T follicular helper cell (primary cell): ENCODE data around the gene ENPP5.

Source experiments
- DNase-seq: peaks from one replicate; pipeline ENCODE4 v3.0.0-alpha.2; 2020; ENCODE audit warnings: low read depth
- total RNA-seq, 2 experiments: gene quantifications; one replicate each; lab custom pipeline; 2026; lab: John Stamatoyannopoulos, UW

ENPP5 gene, protein sequence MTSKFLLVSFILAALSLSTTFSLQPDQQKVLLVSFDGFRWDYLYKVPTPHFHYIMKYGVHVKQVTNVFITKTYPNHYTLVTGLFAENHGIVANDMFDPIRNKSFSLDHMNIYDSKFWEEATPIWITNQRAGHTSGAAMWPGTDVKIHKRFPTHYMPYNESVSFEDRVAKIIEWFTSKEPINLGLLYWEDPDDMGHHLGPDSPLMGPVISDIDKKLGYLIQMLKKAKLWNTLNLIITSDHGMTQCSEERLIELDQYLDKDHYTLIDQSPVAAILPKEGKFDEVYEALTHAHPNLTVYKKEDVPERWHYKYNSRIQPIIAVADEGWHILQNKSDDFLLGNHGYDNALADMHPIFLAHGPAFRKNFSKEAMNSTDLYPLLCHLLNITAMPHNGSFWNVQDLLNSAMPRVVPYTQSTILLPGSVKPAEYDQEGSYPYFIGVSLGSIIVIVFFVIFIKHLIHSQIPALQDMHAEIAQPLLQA
- 0.04 to 1.6 reads per million in 2 experiments for total RNA-seq

DNA sequence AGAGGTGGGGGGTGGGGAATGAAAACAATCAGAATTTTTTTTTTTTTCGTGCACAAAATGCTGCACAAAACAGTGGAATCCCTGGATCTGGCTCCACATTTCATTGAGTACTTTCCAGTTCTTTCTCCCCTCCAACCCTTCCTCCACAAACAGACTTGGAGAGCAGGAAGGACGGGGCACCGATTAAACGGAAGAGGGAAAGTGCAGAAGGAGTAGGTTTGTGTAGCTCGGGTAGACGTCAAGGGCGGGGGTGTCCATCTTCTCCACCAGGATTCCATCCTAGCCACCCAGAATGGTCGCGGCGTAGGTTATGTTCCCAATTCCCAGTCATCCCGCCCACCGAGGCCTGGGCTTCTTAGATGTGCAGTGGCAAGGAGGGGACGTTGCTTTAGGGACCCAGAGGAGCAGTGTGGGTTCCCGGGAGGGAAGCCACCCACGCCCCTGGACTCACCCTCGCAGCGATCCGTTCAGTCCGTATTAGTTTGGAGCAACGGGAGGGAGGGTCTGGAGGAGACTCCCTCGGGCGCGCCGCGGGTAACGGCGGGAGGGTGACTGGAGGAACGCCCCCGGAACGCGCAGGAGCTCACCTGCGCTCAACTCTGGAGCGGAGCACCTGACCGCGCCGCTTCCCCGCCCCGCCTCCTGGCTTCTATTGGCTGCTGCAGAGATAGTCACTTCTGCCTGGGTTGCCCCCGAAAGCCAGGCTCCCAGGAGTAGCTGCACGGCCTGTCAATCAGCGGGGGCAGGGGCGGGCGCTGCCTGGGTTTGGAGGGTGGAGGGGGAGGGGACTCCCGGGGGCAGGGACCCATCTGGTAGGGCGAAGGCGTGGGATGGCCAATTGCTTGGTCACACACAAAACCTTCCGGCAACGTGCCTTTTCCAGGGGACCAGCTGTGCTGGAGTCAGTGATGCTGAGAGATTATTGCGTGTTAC, at the start of gene ENPP5:
Gene ENPP5 (minus strand): TSS at position 624 of the 933 bp plus-strand sequence. CDS start 2,718 bp downstream, outside the sequence.
- peak; percentile 28 for DNase-seq

DNA sequence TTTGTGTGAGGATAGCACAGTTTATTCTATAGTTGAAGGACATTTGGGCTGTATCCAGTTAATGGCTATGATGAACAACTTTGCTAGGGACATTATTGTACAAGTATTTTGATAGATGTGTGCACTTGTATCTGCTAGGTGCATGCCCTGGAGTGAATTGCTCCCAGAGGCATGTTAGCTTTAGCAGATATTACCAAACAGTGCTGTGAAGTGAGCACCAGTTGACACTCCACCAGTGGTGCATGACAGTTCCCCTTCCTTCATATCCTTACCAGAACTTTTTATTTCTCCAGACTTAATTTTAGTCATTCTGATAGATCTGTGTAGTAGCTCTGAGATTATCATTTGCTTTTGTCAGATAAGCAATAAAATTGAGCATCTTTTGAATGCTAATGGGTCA, 48.9 kb upstream of the ENPP5 start:
- no peak for DNase-seq

DNA sequence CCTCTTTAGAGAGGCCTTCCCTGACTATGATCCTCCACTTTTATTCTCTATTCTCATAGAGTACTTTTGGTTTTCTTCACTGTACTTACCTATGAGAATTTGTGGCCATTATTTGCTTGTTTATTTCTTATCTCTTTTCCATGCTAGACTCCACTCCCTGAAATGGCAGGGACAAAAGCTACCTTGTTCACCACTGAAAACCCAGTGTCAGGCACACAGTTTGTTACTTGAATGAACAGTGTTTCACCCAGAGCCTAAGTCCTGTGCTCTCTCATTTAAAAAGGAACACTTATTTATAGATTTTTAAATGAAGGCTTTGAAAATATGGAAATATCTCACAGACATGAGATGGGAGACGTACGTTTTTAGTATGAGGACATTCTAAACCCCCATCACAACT, 47.7 kb upstream of the ENPP5 start:
- no peak for DNase-seq

DNA sequence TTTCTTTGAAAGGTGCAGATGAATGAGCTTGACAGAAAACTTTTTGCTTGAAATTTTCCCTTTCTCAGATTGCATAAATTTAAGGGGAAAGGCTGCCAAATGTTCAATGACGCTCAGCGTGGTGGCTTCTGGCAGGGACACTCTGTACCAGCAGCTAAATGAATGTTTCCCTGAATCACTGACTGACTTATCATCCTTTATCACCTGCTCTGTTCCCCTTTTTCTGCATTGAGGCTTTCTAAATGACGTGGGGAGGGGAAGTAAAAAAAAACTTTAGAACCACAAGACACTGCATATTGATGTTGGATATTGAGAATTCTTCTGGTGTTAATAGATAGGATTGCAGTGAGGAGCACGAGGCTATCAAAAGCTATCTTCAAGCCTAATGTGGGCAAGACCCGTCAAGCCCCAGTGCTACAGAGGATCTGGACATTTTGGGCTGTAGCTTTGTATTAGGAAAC, 46.9 kb upstream of the ENPP5 start:
- DNase-seq = no peak

DNA sequence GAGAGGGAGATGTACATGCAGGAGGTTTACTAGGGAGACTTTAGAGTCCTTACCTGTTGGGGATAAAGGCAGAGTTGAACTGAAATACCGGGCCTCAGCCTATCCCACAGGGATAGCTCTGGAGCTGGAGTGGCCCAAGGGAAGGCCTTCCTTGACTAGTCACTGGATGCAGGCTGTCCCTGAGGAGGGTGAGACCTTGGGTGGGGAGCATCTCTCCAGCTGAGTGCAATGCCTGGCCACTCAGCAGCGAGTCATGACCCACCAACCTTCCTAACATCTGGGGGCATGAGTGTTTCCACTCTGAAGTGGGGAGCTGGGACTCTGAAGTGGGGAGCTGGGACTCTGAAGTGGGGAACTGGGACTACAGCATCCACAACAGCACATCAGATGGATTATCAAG, 46.1 kb upstream of the ENPP5 start:
- DNase-seq = no peak

DNA sequence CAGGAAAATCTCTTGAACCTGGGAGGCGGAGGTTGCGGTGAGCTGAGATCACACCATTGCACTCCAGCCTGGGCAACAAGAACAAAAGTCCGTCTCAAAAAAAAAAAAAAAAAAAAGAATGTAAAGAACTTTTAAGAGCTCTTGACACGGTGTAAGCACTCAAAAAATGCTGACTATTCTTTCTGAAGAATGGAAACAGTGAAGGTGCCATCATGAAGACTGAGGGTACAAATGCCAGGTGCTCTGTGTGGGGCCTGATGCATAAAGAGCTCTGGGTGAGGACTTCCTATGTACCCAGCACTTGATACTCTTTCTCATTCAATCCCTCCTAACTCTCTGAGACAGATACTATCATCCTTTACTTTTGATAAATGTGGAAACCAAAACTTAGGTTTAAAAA, 45.0 kb upstream of the ENPP5 start:
- no peak for DNase-seq

DNA sequence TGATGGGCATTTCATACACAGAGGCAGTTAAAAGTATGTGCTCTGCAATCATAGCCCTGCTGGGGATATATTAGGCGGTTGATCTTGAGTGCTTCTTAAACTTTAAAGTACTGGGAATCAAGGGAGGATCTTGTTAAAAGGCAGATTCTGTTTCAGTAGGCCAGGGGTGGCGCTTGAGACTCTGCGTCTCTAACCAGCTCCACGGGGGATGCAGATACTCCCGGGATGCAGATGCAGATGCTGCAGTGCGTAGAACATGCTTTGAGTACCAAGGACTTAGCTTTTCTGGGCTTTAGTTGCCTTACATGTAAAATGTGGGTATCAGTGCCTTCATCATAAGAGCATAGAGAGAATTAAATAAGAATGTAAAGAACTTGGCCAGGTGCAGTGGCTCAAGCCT, 44.4 kb upstream of the ENPP5 start:
- DNase-seq = no peak

DNA sequence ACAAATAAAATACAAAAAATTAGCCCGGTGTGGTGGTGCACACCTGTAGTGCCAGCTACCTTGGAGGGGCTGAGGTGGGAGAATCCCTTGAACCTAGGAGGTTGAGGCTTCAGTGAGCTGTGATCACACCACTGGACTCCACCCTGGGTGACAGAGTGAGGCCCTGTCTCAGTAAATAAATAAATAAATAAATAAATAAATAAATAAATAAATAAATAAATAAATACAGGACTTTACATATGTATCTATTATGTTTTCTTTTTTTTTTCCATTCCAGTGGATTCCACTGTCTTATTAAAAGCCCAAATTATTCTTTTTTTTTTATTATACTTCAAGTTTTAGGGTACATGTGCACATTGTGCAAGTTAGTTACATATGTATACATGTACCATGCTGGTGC, 41.1 kb upstream of the ENPP5 start:
- no peak for DNase-seq

DNA sequence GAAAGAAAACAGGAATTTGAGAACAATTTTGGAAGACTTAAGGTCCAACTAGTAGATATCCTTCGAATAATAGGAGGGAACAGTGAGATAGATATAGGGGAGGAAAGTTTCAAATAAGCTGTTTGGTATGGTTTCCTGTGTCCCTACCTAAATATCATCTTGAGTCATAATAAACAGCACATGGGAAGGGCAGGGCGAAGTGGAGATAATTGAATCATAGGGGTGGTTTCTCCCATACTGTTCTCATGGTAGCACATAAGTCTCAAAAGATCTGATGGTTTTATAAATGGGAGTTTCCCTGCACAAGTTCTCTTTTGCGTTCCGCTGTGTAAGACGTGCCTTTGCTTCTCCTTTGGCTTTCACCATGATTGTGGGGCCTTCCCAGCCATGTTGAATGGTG, 39.5 kb upstream of the ENPP5 start:
- DNase-seq = no peak

DNA sequence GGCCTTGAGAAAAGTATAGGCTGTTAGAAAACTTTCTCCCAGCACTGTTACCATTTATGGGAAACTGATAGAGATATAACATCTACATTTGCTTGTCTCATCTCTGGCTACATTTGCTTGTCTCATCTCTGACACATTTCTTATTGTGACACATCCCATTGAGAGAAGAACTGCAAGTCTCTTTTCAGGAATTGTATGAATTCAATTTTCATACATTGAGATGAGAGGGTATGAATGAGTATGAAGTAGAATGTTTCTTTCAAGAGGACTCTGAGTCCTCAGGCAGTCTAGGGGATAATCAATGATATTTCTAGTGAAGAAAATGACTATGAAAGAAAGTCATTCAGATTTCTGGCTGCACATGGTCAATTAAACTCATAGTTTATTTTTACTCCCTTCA, 37.5 kb upstream of the ENPP5 start:
- DNase-seq = no peak

DNA sequence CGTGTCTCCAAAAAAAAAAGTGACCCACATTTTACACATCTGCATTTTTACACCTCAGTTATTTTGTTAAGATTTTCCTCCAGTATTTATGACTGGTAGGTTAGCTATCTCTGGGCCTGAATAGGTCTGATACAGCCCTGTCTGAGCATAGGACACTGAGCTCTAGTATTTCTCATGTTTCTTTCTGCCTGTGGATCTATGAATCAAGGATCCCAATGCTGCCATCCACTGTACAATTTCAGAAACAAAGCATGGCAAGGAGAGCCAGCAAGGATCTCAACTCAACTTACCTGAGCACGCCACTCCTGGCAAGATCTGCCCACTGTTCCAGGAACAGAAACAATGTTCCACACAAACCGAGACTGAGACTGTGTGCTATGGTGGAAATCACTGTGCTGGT, 36.4 kb upstream of the ENPP5 start:
- no peak for DNase-seq

DNA sequence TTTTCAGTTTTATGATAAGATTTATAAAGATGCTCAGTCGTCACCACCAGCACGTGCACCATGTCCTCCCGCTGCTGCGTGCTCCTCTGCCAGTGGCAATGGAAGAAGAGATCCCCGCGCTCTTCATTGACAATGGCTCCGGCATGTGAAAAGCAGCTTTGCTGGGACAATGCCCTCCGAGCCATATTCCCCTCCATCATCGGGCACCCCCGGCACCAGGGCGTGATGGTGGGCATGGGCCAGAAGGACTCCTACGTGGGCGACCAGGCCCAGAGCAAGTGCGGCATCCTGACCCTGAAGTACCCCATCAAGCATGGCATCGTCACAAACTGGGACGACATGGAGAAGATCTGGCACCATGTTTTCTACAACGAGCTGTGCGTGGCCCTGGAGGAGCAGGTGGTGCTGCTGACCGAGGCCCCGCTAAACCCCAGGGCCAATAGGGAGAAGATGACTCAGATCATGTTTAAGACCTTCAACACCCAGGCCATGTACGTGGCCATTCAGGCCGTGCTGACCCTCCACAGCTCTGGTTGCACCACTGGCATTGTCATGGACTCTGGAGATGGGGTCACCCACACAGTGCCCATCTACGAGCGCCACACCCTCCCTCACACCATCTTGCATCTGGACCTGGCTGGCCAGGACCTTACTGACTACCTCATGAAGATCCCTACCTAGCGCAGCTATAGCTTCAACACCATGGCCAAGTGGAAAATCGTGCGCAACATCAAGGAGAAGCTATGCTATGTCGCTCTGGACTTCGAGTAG, 34.3 kb upstream of the ENPP5 start:
- DNase-seq = no peak

DNA sequence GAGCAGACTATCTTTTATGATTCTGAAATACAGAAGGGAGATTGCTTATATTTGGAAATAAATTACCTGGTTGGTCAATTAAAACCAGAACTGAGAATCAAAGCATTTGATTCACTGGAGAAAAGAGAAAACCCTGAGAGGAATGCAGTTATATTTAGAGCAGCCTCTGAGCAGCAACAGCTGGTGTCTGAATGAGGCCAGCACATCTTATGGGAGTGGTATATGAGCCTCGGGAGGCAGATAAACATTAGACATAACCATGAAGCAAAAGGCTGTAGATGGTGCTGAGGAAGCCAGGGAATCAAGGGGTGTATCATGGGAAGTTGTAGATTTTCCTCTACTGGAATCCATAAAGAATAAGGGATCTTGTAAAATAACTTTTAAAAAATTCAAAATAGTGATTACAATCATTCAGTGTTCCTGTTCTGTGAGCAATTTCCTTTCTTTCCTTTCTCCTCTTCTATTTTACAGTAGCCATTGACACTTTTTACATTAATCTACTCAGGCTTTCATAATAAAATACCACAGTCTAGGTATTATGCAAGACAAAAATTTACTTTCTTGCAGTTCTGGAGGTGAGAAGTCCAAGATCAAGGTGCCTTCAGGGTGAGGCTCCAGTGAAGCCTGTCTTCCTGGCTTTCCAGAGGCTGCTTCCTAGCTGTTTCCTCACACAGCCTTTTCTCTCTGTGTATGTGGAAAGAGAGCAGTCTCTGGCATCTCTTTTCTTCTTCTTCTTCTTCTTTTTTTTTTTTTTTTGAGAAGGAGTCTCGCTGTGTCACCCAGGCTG, 32.8 kb upstream of the ENPP5 start:
- DNase-seq = no peak

DNA sequence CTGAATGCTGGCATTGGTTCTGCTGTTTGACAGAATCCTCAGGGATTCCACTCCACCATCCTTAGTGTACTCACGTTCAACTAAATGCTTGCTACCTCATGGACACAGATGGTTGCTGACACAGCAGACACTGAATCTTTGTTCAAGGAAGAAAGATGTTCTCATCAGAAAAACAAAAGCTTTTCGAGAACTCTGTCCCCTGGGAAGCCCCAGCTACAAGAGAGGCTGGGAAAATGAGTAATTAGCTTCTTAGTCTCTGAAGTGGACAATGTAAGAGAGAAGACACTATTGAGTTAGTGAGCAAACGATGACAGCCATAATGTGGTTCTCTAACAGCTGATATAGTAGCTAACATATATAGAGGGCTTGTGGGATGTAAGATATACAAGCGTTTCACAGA, 30.9 kb upstream of the ENPP5 start:
- no peak for DNase-seq

DNA sequence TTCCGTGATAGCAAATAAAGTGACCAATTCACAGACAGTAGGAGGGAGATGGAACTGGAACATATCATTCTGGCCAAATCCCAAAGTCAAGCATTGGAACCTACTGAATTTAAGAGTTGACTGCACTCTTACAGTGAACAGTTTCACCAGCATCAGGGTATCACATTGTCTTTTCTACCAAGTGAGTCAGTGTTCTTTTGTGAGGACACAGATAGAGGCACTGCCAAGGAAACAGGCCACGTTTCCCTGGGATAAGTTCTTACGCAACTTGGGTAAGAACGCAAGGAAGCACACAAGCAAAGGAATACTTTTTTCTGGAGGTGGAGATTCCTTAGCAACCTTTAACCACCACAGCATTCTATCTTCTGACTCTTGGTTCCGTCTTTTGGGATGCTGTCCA, 28.6 kb upstream of the ENPP5 start:
- DNase-seq = no peak

DNA sequence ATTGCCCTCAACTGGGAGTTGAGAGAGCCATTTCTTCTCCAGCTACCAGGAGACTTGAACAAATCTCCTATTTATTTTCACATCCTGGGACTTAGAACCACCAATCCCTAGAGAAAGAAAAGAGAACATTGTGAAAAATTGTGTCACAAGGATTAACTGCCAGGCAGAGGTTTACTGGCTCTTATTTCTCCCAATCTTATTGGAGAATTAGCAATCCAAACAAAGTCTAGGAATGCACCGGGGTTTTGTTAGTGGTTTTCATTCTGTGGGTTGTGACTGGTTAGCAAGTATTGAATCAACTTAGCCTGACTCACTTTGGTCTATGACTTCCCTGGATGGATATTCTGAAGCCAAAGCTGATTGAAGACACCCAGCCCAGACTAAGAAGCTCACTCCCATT, 21.2 kb upstream of the ENPP5 start:
- no peak for DNase-seq

DNA sequence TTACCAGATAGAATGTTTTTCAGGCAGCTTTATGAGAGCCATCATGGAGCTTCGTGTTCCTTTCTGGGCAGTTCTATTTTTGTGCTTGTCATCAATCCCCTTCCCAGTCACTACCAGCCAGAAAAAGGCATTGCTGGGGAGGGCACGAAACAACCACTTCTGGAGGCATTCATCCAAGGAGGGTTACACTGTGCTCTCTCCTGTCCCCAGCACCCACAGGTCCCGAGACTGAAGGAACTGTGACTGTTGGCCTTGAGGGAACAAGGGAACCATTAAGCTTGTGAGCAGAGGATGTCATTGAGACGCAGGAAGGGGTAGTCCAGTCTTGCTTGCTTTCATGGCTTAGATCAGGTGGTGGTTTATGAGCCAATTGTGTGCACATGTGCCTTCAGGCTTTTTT, 20.1 kb upstream of the ENPP5 start:
- no peak for DNase-seq

DNA sequence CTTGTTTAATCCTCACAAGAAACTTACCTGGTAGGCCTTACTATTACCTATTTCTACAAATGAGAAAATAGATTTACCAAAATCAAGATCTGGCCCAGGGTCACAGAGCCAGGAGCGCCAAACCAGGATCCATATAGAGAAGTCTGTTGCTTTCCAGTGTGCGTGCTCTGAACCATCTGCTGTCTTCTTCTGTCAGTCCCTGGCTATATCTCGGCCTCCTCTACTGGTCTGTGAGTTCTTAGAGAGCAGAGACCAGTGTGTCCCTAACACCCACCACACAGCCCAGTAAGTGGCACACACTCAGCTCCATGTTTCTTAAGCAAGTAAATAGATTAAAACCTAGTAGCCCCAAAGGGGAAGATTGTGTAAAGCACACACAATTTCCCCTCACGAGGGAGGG, 18.9 kb upstream of the ENPP5 start:
- no peak for DNase-seq

DNA sequence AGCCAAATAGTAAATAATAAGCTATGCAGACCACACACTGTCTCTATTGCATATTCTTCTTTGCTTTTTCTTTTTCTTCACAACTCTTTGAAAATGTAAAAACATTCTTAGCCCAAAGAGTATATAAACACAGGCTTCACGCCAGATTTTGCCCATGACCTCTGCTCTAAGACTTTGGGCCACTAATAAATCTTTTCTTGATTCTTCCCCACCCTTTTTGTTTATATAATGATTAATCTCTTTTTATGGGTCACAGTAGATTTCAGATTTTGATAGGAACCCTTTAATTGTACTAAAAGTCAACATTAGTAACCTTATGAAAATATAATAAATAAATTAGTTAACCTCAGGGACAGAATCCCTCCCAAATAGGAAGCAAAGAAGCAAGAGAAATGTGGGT, 15.8 kb upstream of the ENPP5 start:
- no peak for DNase-seq

DNA sequence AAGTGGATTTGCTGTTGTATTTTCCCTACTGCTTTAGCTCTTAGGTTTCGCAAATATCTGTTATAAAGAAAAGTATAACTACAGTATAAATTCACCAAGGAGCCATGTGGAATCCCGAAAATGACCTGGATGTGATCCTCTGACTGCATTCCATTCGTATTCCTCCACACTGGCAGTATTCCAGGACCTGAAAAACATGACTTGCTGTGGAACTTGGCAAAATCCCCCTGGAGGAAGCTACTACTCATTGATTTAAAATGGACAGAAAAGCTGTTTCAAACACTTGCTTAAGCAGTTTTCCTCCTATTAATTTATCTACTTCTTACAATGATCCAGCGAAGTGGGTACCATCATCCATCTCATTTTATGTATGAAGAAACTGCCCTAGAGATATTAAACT, 13.3 kb upstream of the ENPP5 start:
- DNase-seq = no peak

DNA sequence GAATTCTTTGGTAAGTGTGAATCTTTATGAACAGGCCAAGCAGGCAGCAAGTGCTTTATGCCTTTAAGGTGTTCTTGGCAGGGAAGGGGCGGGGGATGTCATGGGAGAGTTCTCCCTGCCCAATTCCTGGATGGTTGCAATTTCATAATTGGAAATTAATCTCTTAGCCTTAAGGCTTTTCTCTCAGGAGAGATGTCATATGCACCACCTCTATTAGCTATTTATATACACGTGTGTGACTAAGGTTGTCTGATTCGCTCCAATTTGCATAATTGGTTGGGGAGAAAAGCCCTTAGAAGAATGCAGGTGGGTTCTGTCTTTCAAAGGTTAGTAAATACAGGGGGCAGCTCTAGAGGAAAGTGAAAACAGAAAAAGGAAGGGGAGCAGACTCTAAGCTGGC, 5.2 kb upstream of the ENPP5 start:
- DNase-seq = no peak
